ENCODE measurements around the gene CD59. TPM values are rescaled to one million over a fixed set of nuclear protein-coding genes. Genes with fewer than 3 reads are reported as not detected.

Gene CD59
- total RNA-seq, 2 donors from 2014 or later = 368 to 529 TPM

Other genes starting within 250 kb of the CD59 start
- not detected for gene C11orf91, start 35.6 kb downstream of the CD59 start, total RNA-seq
- 10 to 100 TPM; 35.1 to 73.8 TPM for gene FBXO3, start 38.1 kb upstream of the CD59 start, total RNA-seq
- 10 to 100 TPM; 37.0 to 74.3 TPM for gene LMO2, start 155.7 kb upstream of the CD59 start, total RNA-seq